ENCODE results near the gene TPBG. TPM values are rescaled to one million over a fixed set of nuclear protein-coding genes. Genes with fewer than 3 reads are reported as not detected.
A peak's percentile ranks its signal among the peaks of the same experiment; 100 is the strongest.

TPBG gene
- total and polyA plus RNA-seq, 2 experiments from 2014 or later, result 127 to 174 TPM

- Histone ChIP-seq H3K27ac (peak overlapping the region; percentile 43), H3K36me3 (ENCODE audit: low read depth) (no peaks in the 10 kb centered on the region), H3K79me2 (ENCODE audit: insufficient read depth) (no peaks in the 10 kb centered on the region), H3K4me2 (ENCODE audit: unreplicated experiment) (peak overlapping the region; percentile 42), H3K27me3 (replicated peaks; ENCODE audit: insufficient read depth) (no peaks in the 10 kb centered on the region), H3K4me1 (ENCODE audit: insufficient read depth) (peaks cover 20% of the 10 kb centered on the region), H3K9me3 (ENCODE audit: low read depth) (no peaks in the 10 kb centered on the region), H4K20me1 (ENCODE audit: insufficient read depth) (no peaks in the 10 kb centered on the region), H3K4me3 (peak overlapping the region; percentile 37; the same call in 1 of the 2 replicates), H3K9ac (no peak overlapping the region), H3F3A (ENCODE audit: insufficient read depth) (peaks cover 17% of the 10 kb centered on the region; the same call in 1 of the 2 replicates), H3K9me2 (ENCODE audit: insufficient read depth) (no peaks in the 10 kb centered on the region), H2AFZ (peak overlapping the region; percentile 71)
- WGBS, 2 experiments (ENCODE audit: low coverage in 1 of 2, low lambda C conversion rate in 2 of 2, missing lambda C conversion rate in 2 of 2), result 0 to 3% methylated on average over 2 of the region's 2 CpGs
- in situ Hi-C loops (cut with MboI), result no loop called here
- TF ChIP-seq EZH2phosphoT487 (IDR thresholded peaks at IDR 0.05; ENCODE audit: insufficient read depth, low read depth), result no peak
- no peak for TF ChIP-seq EZH2 (IDR thresholded peaks at IDR 0.05; ENCODE audit: insufficient read depth, poor library complexity, severe bottlenecking)
- peak; percentile 86 for DNase-seq
These were observed 32.4 kb upstream of the TPBG start for GRCh38 chr6:82331031-82331773.

GRCh38 chr6:82333781-82334180, 29.8 kb upstream of the TPBG start:
- 79 to 84% methylated on average over 1 of the region's 1 CpG for WGBS, 2 experiments (ENCODE audit: low coverage in 1 of 2, low lambda C conversion rate in 2 of 2, missing lambda C conversion rate in 2 of 2)
- Histone ChIP-seq H3K9me2 (ENCODE audit: insufficient read depth) (no peaks in the 10 kb centered on the region), H3K27ac (no peak overlapping the region), H3K4me2 (ENCODE audit: unreplicated experiment) (no peak overlapping the region), H3K27me3 (replicated peaks; ENCODE audit: insufficient read depth) (no peaks in the 10 kb centered on the region), H2AFZ (no peak overlapping the region), H3K4me3 (no peak overlapping the region), H4K20me1 (ENCODE audit: insufficient read depth) (no peaks in the 10 kb centered on the region), H3K79me2 (ENCODE audit: insufficient read depth) (no peaks in the 10 kb centered on the region), H3K9ac (no peak overlapping the region), H3K4me1 (ENCODE audit: insufficient read depth) (peaks cover 20% of the 10 kb centered on the region), H3F3A (ENCODE audit: insufficient read depth) (peaks cover 17% of the 10 kb centered on the region; the same call in 1 of the 2 replicates), H3K9me3 (ENCODE audit: low read depth) (no peaks in the 10 kb centered on the region), H3K36me3 (ENCODE audit: low read depth) (no peaks in the 10 kb centered on the region)
- in situ Hi-C loops (cut with MboI), result no loop called here
- DNase-seq, result no peak
- no peak for TF ChIP-seq EZH2 (IDR thresholded peaks at IDR 0.05; ENCODE audit: insufficient read depth, poor library complexity, severe bottlenecking)

- Histone ChIP-seq H3K79me2 (ENCODE audit: insufficient read depth) (no peaks in the 10 kb centered on the region), H3K27me3 (replicated peaks; ENCODE audit: insufficient read depth) (no peaks in the 10 kb centered on the region), H3K9ac (no peak overlapping the region), H4K20me1 (ENCODE audit: insufficient read depth) (no peaks in the 10 kb centered on the region), H3K27ac (no peak overlapping the region), H2AFZ (no peak overlapping the region), H3K4me1 (ENCODE audit: insufficient read depth) (no peaks in the 10 kb centered on the region), H3F3A (ENCODE audit: insufficient read depth) (peaks cover under 1% of the 10 kb centered on the region; the same call in 1 of the 2 replicates), H3K4me3 (no peak overlapping the region), H3K4me2 (ENCODE audit: unreplicated experiment) (no peak overlapping the region), H3K9me3 (ENCODE audit: low read depth) (no peaks in the 10 kb centered on the region), H3K9me2 (ENCODE audit: insufficient read depth) (no peaks in the 10 kb centered on the region), H3K36me3 (ENCODE audit: low read depth) (no peaks in the 10 kb centered on the region)
- no peak for DNase-seq
- in situ Hi-C loops (cut with MboI), result no loop called here
- 83 to 88% methylated on average over 4 of the region's 4 CpGs for WGBS, 2 experiments (ENCODE audit: low coverage in 1 of 2, low lambda C conversion rate in 2 of 2, missing lambda C conversion rate in 2 of 2)
- TF ChIP-seq EZH2phosphoT487 (IDR thresholded peaks at IDR 0.05; ENCODE audit: insufficient read depth, low read depth) (no peak), EZH2 (IDR thresholded peaks at IDR 0.05; ENCODE audit: insufficient read depth, poor library complexity, severe bottlenecking) (no peak)
These were observed 25.8 kb upstream of the TPBG start for GRCh38 chr6:82337688-82338257.

- no peaks in the 10 kb centered on the region for H4K20me1 ChIP-seq (ENCODE audit: insufficient read depth)
- no peak for DNase-seq
- no peak overlapping the region for H3K4me3 ChIP-seq
- H3K4me2 ChIP-seq (ENCODE audit: unreplicated experiment), result no peak overlapping the region
- H3K9me2 ChIP-seq (ENCODE audit: insufficient read depth), result no peaks in the 10 kb centered on the region
- no peak overlapping the region for H3K27ac ChIP-seq
- H3K36me3 ChIP-seq (ENCODE audit: low read depth), result no peaks in the 10 kb centered on the region
- no peaks in the 10 kb centered on the region for H3K27me3 ChIP-seq (replicated peaks; ENCODE audit: insufficient read depth)
- no peaks in the 10 kb centered on the region for H3K79me2 ChIP-seq (ENCODE audit: insufficient read depth)
- no peaks in the 10 kb centered on the region for H3K9me3 ChIP-seq (ENCODE audit: low read depth)
- TF ChIP-seq EZH2phosphoT487 (IDR thresholded peaks at IDR 0.05; ENCODE audit: insufficient read depth, low read depth) (no peak), EZH2 (IDR thresholded peaks at IDR 0.05; ENCODE audit: insufficient read depth, poor library complexity, severe bottlenecking) (no peak)
- WGBS, 2 experiments (ENCODE audit: low coverage in 1 of 2, low lambda C conversion rate in 2 of 2, missing lambda C conversion rate in 2 of 2), result 77 to 86% methylated on average over 6 of the region's 6 CpGs
- H3K4me1 ChIP-seq (ENCODE audit: insufficient read depth), result no peaks in the 10 kb centered on the region
- H3F3A ChIP-seq (ENCODE audit: insufficient read depth), result no peaks in the 10 kb centered on the region
- no peak overlapping the region for H2AFZ ChIP-seq
- H3K9ac ChIP-seq, result no peak overlapping the region
- in situ Hi-C loops (cut with MboI), result no loop called here
These were observed 15.5 kb upstream of the TPBG start for GRCh38 chr6:82348130-82348529.

All from GM23248 (cell line).